Breast epithelium (tissue), 3 donors: ENCODE results near the gene PTPN4.

ENCODE experiments used
- CTCF ChIP-seq, 3 donors: fragments of 450-650 bp; IDR thresholded peaks; one replicate each; pipeline ENCODE4 v1.5.1; 2016 to 2017; ENCODE audit warnings: antibody characterized with exemption in 3 of 3, mild to moderate bottlenecking in 3 of 3, moderate library complexity in 3 of 3
- POLR2A ChIP-seq: fragments of 450-650 bp; IDR thresholded peaks from one replicate; pipeline ENCODE4 v1.6.1; 2016; ENCODE audit warnings: antibody characterized with exemption, mild to moderate bottlenecking, moderate library complexity
- POLR2AphosphoS5 ChIP-seq, 3 donors: sonication (generic); formaldehyde crosslinking; IDR thresholded peaks; one replicate each; pipeline ENCODE4 v1.6.1; 2017; ENCODE audit warnings: antibody characterized with exemption in 3 of 3

- no peak for TF ChIP-seq CTCF (IDR thresholded peaks at IDR 0.05)
- TF ChIP-seq POLR2AphosphoS5 (IDR thresholded peaks at IDR 0.05) = no peak
- no peak for TF ChIP-seq POLR2A
Observed at GRCh38 chr2:120029672-120030640, 270.2 kb downstream of the PTPN4 start.
